HG03135 (cell line): ENCODE measurements around the gene IRAK1.

Source experiments
- ATAC-seq: cut with Tn5 transposase; IDR thresholded peaks from one replicate; pipeline ENCODE4 v1.9.1; 2021; ENCODE audit warnings: mild to moderate bottlenecking, moderate library complexity; ENCODE audit not compliant: unreplicated experiment

IRAK1 gene

DNA sequence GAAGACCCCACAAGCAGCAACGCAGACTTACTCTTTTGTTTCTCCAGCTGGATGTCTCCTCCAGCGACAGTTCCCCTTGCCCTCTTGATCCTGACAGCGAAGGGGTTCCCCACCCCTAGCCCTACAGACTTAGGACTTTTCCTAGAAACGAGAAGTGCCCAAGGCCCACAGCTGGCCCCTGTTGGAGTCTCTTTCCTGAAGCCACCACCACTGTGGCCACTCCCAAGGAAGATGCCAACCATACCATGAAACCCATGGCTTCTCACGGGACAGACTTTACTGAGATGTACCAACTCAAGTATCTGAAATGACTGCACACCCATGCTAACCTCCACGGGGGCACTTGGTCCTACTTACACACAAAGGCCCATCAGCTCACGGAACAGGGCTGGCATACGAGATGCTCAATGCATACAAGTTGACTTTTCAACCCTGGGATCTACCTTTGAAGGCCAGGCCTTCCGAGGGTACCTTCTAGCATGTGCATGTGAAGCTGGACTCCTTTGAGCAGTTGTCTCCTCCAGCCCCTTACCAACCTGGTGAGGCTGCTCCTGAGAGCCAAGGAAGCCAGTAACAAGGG is 924 bp upstream of the IRAK1 start:
- ATAC-seq = no peak

DNA sequence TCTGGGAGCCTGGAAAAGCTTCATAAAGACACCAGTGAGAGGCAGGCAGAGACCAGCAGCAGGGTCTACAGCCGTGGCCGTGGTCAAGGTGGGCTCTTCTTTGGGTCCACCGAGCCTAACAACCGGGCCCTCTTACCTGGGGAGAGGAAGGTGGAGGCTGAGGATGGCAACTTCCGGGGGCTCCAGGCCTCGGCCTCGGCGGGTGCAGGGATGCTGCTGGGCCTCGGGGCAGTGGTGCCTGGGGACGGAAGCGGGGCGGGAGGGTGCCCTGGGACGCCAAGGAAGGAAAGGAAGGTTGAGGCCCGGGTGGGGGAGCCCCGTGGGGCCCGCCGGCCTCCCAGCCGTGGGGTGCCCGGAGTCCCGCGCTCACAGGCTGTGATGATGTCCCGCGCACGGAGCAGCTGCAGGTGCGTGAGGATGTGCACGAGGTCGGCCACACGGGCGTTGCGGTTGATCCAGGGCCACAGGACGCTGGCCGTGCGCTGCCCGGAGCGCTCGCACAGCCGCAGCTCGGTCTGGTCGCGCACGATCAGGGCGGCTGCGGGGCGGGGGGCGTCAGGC is 561 bp downstream of the IRAK1 start:
- ATAC-seq = peak; percentile 20

DNA sequence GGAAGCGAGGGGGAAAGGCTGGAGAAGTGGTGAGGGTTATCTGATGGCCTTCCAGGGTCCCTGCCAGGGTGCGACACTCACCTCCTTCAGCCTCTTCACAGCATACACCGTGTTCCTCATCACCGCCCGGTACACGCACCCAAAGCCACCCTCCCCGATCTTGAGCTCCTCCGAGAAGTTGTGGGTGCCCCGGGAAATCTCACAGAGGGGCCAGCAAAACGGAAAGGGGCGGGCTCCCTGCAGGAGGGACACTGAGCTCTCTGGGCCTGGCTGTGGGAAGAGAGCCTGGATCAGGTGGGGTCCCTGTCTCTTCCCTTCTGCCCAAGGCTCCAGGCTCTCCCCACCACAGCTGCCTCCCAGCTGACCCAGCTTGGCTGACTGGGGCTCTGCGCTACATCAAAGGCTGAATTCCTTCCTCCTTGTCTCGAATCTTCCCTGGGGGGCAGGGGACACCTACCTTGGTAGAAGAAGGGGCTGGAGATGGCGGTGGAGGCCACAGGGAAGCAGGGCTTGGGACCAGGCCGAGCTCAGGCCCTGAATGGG is 1.1 kb downstream of the IRAK1 start:
- no peak for ATAC-seq

DNA sequence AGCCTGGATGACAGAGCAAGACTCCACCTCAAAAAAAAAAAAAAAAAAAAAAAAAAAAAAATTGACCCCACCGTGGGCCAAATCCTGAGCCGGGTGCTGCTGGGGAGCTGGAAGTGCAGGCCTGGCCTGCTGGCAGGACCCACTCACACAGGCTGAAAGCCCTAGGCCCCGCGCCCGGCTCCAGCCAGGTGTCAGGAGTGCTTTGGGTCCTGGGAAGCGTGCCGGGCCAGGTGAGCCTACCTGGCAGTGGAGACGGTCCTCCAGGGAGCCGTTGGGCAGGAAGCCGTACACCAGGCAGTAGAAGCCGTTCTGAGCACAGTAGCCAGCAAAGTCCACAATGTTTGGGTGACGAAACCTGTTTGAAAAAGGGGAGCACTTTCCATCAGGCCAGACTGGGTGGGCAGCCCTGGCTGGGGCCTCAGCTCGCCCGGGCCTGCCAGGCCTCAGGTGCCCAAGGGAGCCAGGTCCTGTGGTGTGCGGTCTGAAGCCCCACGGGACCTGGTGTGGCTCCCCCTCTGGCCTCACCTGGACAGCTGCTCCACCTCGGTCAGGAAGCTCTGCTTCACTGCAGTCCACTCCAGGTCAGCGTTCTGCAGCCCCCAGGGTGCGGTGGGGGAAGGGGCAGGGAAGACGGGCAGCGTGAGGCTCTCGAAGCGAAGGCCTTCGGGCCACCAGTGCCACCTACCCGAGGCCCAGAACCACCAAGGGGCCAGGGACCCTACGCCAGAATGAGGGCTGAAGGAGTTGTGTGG is 1.8 kb downstream of the IRAK1 start:
- ATAC-seq = no peak

DNA sequence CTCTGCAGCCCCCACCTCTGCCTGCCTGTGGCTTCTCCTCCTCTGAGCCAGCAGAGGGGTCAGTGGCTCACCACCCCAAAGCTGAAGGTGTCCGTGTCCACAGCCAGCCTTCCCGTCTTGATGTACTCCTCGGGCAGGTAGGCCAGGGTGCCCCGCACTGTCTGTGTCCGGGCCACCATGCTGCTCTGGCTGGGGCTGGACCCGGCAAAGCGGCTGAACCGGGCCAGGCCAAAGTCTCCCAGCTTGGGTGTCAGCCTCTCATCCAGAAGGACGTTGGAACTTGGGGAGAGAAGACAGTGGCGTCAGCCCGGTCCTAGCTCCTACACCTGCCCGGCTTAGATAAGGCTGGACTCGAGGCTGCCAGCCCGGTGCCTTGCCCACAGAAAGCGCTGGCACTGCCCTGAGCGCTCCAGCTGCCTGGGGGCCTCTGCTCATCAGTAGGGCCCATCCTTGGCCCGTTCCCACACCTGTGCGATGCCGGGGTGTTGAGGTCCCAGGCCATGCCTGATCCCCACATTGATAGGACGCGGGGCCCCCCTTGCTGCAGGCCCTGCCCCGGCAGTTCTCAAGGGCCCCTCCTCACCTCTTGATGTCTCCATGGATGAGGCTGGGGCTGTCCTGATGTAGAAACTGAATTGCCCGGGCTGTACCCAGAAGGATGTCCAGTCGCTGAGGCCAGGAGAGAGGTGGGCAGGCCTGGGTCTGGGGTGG is 3.2 kb downstream of the IRAK1 start:
- no peak for ATAC-seq

DNA sequence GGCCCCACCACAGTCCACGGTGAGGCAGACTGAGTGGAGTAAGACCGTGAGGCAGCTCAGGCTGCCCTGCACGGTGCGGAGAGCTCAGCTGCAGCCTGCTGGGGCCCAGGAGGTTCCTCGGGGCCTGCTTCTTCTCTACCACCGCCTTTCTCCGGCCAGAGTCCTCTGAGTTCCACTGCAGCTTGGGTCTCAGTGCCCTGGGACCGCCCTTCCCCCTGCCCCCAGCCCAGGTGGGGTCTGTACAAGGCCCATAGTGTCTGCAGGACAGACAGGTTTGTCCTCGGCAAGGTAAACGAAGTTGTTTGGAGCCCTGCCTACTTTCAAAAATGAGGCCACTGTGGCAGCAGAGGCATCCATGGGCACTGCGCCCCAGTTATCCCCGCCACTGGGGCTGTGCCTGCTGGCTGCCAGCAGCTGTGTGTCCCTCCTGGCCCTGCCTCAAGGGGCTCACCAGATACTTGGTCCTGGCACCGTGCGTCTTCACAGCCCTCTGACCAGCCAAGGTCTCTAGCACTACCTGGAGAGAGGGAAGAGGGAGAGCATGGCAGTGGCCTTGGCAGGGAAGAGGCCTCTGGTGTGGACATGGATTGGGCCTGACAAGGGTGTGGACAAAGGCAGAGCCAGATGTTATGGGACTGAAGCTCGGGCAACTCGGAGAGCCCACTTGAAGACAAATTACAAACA is 4.0 kb downstream of the IRAK1 start:
- ATAC-seq = no peak

DNA sequence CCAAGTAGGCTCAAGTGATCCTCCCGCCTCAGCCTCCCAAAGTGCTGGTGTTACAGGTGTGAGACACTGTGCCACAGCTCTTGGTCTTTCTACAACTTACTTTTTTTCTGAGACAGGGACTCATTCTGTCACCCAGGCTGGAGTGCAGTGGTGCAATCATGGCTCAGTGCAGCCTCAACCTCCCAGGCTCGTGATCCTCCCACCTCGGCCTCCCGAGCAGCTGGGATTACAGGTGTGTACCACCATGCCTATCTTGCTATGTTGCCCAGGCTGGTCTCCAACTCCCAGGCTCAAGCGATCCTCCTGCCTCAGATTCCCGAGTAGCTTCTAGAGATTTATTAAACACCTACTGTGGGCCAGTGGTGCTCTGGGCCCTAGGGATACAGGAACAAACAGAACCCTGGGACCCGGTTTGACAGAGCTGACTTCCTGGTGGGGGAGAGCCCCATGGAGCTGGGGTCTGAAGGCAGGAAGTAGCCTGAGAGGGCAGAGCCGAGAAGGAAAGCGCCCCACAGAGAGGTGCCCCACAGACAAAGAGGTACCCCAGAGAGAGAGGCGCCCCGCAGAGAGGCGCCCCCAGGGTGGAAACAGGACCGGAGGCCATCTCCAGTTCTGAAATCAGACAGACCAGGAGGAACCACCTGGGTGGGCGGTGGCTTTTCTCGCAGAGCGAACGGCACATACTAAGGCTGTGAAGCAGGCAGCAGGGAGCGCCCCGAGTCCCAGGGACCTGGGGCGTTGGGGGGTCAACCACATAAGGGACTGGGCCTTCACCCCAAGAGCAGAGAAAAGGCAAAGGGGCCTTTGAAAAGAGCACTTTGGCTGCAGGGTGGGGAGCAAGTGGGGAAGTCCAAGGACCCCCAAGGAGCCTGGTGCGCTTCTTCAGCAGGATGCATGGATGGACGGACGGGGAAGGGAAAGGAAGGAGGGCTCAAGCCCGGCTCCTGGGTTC is 5.0 kb downstream of the IRAK1 start:
- no peak for ATAC-seq

DNA sequence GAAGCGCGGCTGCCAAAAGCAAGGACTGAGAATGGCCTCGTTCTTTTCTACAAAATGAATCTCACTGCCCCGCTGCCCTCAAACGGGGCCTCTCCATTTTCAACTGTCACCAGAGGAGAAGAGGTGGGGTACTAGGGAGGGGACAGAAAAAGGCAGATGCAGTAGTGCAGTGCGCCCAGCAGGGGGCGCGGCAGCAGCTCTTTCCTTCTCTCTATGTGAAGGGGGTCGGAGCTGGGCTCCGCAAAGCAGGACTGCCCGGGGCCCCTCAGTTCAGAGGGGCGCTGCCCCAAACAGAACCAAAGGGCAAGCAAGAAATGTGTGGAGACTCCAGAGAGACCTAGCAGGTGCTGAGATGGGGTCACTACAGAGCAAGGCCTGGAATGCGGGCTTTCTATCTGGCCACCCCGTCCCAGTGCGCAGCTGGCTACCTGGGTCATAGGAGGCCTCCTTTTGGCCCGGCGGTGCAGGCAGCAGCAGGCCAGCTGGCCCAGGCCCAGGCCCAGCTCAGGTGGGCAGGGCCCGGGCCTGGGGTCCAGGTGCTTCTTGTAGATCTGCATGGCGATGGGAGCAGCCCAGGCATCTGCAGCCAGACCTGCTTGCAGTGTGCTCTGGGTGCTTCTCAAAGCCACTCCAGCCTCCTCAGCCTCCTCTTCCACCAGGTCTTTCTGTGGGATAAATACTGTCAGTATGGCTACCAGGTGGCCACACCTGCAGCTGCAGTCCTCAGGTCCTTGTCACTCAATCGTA is 5.9 kb downstream of the IRAK1 start:
- ATAC-seq = peak; percentile 51

DNA sequence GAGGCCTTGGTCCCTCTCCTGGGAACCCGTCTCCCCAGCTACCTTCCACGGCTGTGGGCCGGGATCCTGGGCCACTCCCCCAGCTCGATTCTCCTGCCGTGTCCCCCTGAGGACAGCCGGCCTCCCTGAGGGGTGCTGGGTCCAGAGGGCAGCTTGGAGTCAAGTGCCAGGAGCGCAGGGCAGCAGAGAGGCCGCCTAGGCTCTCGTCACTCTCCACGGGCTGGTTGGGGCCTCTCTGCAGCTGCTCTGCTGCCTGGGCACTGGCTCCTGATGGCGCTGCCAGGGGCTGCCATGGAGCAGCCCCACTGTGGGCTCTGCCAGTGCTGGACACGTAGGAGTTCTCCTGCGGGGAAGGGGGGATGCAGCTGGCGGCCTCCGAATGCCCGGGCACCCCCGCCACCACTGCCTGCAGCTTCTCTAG is 6.7 kb downstream of the IRAK1 start:
- no peak for ATAC-seq

DNA sequence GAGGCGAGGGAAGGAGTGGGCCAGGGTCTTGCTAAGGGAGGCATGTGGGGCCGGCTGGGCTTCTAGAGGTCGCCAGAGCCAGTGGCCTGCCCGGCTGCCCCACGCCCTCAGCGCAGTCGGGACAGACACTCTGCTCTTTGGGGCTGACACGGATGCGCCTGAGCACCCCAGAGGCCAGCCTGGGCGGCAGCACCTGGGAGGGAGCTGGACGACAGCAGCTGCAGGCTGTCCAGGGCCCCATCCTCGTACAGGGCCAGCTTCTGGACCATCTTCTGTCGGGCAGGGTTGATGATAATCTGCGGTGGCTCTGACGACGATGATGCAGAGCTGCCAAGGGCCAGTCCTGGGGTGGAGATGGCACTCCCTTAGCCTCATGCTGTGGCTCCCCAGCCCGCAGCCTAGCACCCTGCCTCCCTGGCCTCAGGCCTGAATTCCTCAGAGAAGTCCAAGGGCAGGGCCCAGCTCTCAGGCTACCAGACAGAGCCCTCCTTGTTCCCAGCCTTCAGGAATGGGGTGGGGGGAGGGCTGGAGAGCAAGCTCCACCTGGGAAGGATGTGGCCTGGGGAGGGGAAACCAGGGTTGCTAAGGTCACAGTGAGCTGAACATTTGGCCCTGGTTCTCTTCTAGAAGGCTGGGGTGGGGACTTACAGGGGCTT is 7.2 kb downstream of the IRAK1 start:
- no peak for ATAC-seq

DNA sequence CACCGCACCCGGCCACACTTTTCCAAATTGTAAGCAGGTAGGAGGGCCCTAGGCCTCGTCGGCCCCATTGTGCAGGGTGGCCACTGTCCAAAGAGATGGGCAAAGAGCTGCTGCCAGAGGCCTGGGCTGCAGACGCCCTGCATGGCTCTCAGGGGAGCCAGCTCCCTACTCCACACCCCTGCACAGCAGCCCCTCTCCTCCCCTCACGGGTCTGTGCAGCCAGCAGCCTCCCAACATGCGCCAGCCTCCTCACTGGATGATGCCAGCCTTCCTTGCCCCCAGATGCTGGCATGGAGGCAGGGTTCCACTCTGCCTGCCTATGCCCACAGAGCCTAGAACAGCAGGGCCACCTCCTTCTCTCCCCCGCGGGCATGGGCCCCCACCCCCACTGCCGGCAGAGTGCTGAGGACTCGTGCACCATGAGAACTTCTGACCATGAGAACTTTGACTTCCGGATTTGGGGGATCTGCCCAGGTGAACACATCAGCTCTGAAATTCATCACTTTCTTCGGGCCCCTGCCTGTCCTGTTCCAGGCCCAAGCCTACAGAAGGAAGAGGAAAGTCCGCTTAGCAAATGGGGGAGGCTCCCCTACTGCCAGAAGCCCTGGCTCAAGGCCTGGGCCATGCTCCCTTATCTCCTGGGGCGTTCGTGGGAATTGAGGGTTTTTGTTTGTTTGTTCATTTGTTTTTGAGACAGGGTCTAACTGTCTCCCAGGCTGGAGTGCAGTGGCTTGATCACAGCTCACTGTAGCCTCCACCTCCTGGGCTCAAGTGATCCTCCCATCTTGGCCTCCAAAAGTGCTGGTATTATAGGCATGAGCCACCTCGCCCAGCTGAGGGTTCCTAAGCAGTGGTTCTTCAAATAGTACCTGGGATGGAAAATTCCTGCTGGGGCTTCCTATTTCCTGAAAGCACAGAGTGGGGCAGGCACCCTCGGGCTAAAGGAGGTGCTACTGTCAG is 8.0 kb downstream of the IRAK1 start:
- no peak for ATAC-seq

DNA sequence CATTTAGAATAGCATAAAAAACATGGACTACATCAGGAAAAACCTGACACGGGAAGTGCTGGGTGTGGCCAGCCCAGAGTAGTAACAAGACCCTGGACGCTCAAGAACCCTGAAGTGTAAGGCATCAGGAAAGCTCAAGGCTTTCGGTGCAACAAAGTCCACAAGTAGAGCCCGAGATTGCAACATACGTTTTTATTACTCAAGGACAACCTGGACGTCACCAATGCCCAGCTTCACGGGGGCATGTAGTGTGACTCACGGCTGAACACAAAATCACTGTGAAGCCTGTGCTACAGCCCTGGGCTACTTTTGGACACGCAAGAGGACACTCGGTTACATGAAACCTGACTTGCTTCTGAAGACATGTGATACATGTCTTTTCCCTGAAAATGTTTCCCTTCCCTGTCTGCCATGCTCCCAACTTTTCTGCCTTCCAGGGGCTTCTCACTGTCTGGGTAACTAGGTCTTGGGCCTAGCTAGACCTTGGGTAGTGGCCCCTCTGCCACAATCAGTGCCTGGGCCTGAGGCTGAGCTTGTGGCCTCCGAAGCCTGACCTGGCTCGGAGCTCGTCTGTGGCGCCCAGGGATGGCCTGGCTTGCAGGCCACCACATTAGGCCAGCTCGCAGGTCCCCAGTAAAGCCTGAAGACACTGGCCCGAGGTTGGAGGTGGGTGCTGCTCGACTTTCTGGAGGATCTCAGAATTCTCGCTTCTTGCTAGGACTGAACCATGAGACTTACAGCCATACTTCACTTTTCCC is 9.2 kb downstream of the IRAK1 start:
- ATAC-seq = no peak

DNA sequence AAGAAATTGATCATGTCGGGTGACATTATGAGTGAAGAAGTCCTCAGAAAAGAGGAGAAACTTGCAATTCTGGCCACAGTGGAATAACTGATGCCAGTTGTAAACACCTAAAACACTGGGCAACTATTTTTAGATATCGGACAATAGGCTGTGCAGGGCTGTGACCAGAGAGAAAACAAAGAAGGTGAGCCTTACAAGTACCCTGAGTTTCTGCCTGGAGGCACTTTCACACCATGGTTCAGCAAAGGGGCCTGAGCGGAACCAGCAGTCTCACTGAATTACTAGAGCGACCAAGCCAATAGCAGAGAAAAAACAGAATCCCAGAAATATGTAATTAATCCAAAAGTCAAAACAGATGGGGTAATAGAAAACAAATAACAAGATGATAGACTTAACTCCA is 11.2 kb downstream of the IRAK1 start:
- ATAC-seq = no peak

DNA sequence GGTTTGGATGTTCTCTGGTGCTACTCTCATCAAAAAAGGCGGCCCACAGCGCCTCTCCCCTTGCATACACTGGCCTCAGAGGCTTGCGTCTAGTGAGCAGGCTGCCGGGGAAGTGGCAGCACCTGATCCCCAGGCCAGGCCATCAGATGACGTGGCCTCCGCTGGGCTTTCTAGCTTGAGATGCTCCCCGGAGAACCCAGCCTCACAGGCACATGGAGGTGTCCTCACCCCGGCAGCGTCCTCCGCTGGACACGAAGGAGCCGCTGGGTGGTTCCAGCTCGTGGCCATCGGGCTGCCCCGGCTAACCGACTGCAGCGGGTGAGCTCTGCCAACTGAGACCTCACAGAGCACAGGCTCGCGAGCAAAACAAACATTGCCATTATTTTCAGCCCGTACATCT is 12.8 kb downstream of the IRAK1 start:
- no peak for ATAC-seq

DNA sequence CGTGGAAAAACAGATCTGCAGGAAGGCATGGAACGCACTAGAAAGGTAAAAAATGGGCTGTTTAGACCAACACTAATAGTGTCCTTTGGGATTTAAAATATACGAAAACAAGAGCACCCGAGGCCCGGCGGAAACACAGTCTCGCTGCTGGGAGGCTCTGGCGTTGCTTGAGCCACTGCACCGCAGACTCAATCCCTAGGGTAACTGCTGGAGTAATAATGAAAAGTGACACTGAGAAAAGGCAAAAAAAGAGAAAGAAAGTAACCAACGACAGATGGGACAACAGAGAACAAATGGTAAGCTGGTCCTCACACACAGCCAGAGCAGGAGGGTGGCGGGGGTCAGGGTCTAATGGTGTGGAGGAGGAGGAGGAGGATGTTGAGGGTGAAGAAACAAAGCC is 15.4 kb downstream of the IRAK1 start:
- ATAC-seq = no peak

DNA sequence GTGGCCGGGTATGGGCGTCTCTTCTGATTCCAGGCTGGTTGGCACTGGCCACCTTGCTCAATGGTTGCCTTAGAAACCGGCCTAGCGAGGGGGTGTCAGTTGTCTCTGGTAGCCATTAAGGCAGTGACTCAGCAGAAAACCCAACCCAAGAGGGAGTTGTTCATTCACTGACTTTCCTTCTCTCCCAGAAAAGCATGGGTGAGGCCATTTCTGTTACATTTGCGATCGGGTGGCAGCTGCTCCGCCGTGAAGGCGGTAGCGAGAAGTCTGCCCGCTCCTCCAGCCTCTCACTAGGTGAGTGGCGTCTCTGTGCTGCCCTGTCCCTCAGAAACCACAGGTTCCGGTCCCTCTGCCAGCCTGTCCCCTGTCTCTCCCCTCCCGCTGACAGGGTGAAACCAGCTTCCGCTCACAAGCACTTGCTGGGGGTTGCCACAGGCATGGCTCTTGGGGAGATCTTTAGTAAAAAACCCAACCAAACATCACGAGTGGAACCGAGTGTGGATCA is 17.4 kb downstream of the IRAK1 start:
- ATAC-seq = no peak

DNA sequence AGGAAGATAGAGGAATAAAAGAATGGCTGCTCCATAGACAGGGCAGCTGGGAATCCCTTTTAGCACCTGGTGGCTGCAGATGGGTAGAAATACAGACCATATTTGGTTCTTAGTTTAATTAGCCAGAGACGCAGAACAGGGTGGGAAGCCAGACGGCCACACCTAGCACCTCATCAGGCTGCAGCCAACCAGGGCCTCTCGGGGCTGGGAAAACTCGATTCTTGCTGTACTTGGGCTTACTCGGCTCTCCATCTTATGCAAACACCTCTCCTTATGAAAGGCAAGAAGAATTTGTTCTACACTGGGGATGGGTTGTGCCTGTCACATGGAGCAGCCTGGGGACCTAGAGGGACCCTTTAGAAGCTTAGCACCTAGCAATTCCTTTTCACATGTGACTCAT is 19.7 kb downstream of the IRAK1 start:
- no peak for ATAC-seq
